Activated CD4-positive, alpha-beta T cell treated with anti-CD3 and anti-CD28 coated beads, Interleukin-2, amount 10 ng/mL, durations not matched to agents 7 days and 5 days (primary cell): ENCODE data around the gene RNASEL. TPM values are rescaled to one million over a fixed set of nuclear protein-coding genes. Genes with fewer than 3 reads are reported as not detected.
"Not testable (repeated sequence)": the region's sequence is repeated elsewhere in the genome, so short reads cannot be mapped to it uniquely, and the experiment has no call there.

Source experiments
- CTCF ChIA-PET: fragments of 350-600 bp; sonication (Branson Sonifier 250); formaldehyde crosslinking; loops from one replicate; lab custom pipeline; 2021; ENCODE audit warnings: antibody characterized with exemption; lab: Charles Lee
- POLR2A ChIA-PET: fragments of 350-600 bp; sonication (Branson Sonifier 250); formaldehyde crosslinking; loops from one replicate; lab custom pipeline; 2021; ENCODE audit warnings: antibody characterized with exemption; lab: Charles Lee
- DNase-seq: peaks from one replicate; pipeline ENCODE4 v3.0.0-alpha.2; 2020
- H3K27ac Mint-ChIP-seq: one replicate; pipeline ENCODE4 v1.8.0; 2021; ENCODE audit warnings: mild to moderate bottlenecking, moderate library complexity, mixed read lengths
- H3K27me3 Mint-ChIP-seq: one replicate; pipeline ENCODE4 v1.8.0; 2021; ENCODE audit warnings: mixed read lengths
- H3K36me3 Mint-ChIP-seq: one replicate; pipeline ENCODE4 v1.8.0; 2021; ENCODE audit warnings: low read depth, mixed read lengths
- H3K4me1 Mint-ChIP-seq: one replicate; pipeline ENCODE4 v1.8.0; 2021; ENCODE audit warnings: mixed read lengths
- H3K4me3 Mint-ChIP-seq: one replicate; pipeline ENCODE4 v1.8.0; 2021; ENCODE audit warnings: mild to moderate bottlenecking, moderate library complexity, mixed read lengths
- H3K9me3 Mint-ChIP-seq: one replicate; pipeline ENCODE4 v1.8.0; 2021; ENCODE audit warnings: mixed read lengths
- total RNA-seq, 2 experiments: library from RNA; stranded (reverse); gene quantifications; one replicate each; pipeline ENCODE4 v1.2.3, GENCODE V29; 2021

The RNASEL gene
- total RNA-seq, 2 experiments from 2014 or later, result 6.7 to 7.3 TPM

- Mint-ChIP-seq H3K36me3 (no peaks in the 10 kb centered on the region), H3K27me3 (peaks cover 10% of the 10 kb centered on the region), H3K4me3 (no peak overlapping the region), H3K9me3 (no peaks in the 10 kb centered on the region), H3K27ac (no peak overlapping the region), H3K4me1 (no peaks in the 10 kb centered on the region)
- no peak for DNase-seq
- POLR2A ChIA-PET, result no interaction called here
- CTCF ChIA-PET, result no interaction called here
These were observed 23.5 kb downstream of the RNASEL start for GRCh38 chr1:182565537-182565936.

GRCh38 chr1:182564406-182565004 lies 24.6 kb downstream of the RNASEL start:
- ChIA-PET CTCF (no interaction called here), POLR2A (no interaction called here)
- Mint-ChIP-seq H3K4me3 (no peak overlapping the region), H3K9me3 (no peaks in the 10 kb centered on the region), H3K4me1 (no peaks in the 10 kb centered on the region), H3K27ac (no peak overlapping the region), H3K36me3 (no peaks in the 10 kb centered on the region), H3K27me3 (peaks cover 10% of the 10 kb centered on the region)
- no peak for DNase-seq

GRCh38 chr1:182563095-182563494 lies 26.0 kb downstream of the RNASEL start:
- H3K27ac Mint-ChIP-seq, result no peak overlapping the region
- peaks cover 10% of the 10 kb centered on the region for H3K27me3 Mint-ChIP-seq
- H3K4me1 Mint-ChIP-seq, result no peaks in the 10 kb centered on the region
- no peaks in the 10 kb centered on the region for H3K36me3 Mint-ChIP-seq
- ChIA-PET POLR2A (no interaction called here), CTCF (interaction anchor here (1.2 kb wide), 1 partner anchor 64 kb away, joined by 3 read pairs; no protein-coding TSS in a partner anchor)
- no peak overlapping the region for H3K4me3 Mint-ChIP-seq
- H3K9me3 Mint-ChIP-seq, result no peaks in the 10 kb centered on the region
- DNase-seq, result no peak

- H3K4me3 Mint-ChIP-seq, result no peak overlapping the region
- H3K27ac Mint-ChIP-seq, result no peak overlapping the region
- CTCF ChIA-PET, result no interaction called here
- H3K27me3 Mint-ChIP-seq, result peaks cover 8% of the 10 kb centered on the region
- no peaks in the 10 kb centered on the region for H3K36me3 Mint-ChIP-seq
- H3K9me3 Mint-ChIP-seq, result no peaks in the 10 kb centered on the region
- no peak for DNase-seq
- H3K4me1 Mint-ChIP-seq, result no peaks in the 10 kb centered on the region
- POLR2A ChIA-PET, result no interaction called here
These were observed 27.6 kb downstream of the RNASEL start for GRCh38 chr1:182561456-182561855.

GRCh38 chr1:182560392-182560984 lies 28.6 kb downstream of the RNASEL start:
- no peaks in the 10 kb centered on the region for H3K4me1 Mint-ChIP-seq
- CTCF ChIA-PET, result no interaction called here
- POLR2A ChIA-PET, result no interaction called here
- H3K27ac Mint-ChIP-seq, result no peak overlapping the region
- no peak for DNase-seq
- H3K36me3 Mint-ChIP-seq, result no peaks in the 10 kb centered on the region
- H3K27me3 Mint-ChIP-seq, result peaks cover 8% of the 10 kb centered on the region
- no peaks in the 10 kb centered on the region for H3K9me3 Mint-ChIP-seq
- H3K4me3 Mint-ChIP-seq, result no peak overlapping the region

GRCh38 chr1:182556279-182556678 lies 32.8 kb downstream of the RNASEL start:
- H3K4me1 Mint-ChIP-seq, result no peaks in the 10 kb centered on the region
- POLR2A ChIA-PET, result no interaction called here

GRCh38 chr1:182555493-182555892 lies 33.6 kb downstream of the RNASEL start:
- Mint-ChIP-seq H3K4me3 (no peak overlapping the region), H3K4me1 (no peaks in the 10 kb centered on the region), H3K27ac (no peak overlapping the region), H3K36me3 (no peaks in the 10 kb centered on the region), H3K27me3 (no peaks in the 10 kb centered on the region), H3K9me3 (peaks cover 6% of the 10 kb centered on the region)
- CTCF ChIA-PET, result no interaction called here
- no peak for DNase-seq
- POLR2A ChIA-PET, result no interaction called here

More at GRCh38 chr1:182556279-182556678, 32.8 kb downstream of the RNASEL start:
- CTCF ChIA-PET, result no interaction called here
- Mint-ChIP-seq H3K27ac (no peak overlapping the region), H3K36me3 (no peaks in the 10 kb centered on the region), H3K4me3 (no peak overlapping the region), H3K9me3 (peaks cover 6% of the 10 kb centered on the region), H3K27me3 (no peaks in the 10 kb centered on the region)
- no peak for DNase-seq

- no peaks in the 10 kb centered on the region for H3K4me1 Mint-ChIP-seq
- no peak overlapping the region for H3K4me3 Mint-ChIP-seq
- H3K9me3 Mint-ChIP-seq, result peaks cover 6% of the 10 kb centered on the region
- no peaks in the 10 kb centered on the region for H3K36me3 Mint-ChIP-seq
- POLR2A ChIA-PET, result no interaction called here
- H3K27ac Mint-ChIP-seq, result no peak overlapping the region
- no peaks in the 10 kb centered on the region for H3K27me3 Mint-ChIP-seq
- no peak for DNase-seq
- CTCF ChIA-PET, result interaction anchor here (0.6 kb wide), 1 partner anchor 127 kb away, joined by 3 read pairs; no protein-coding TSS in a partner anchor
These were observed 36.5 kb downstream of the RNASEL start for GRCh38 chr1:182552527-182552926.

- POLR2A ChIA-PET, result no interaction called here
- DNase-seq, result no peak
- CTCF ChIA-PET, result interaction anchor here (1.1 kb wide), 1 partner anchor 469 kb away, joined by 3 read pairs; no protein-coding TSS in a partner anchor
- H3K4me1 Mint-ChIP-seq, result no peaks in the 10 kb centered on the region
- H3K4me3 Mint-ChIP-seq, result no peak overlapping the region
- peaks cover 9% of the 10 kb centered on the region for H3K27me3 Mint-ChIP-seq
- no peaks in the 10 kb centered on the region for H3K36me3 Mint-ChIP-seq
- H3K27ac Mint-ChIP-seq, result no peak overlapping the region
- H3K9me3 Mint-ChIP-seq, result peaks cover 6% of the 10 kb centered on the region
These were observed 39.2 kb downstream of the RNASEL start for GRCh38 chr1:182549811-182550210.

- ChIA-PET CTCF (interaction anchor here (1.1 kb wide), 1 partner anchor 468 kb away, joined by 3 read pairs; no protein-coding TSS in a partner anchor), POLR2A (no interaction called here)
- no peak for DNase-seq
- Mint-ChIP-seq H3K4me3 (no peak overlapping the region), H3K27me3 (peaks cover 13% of the 10 kb centered on the region), H3K36me3 (no peaks in the 10 kb centered on the region), H3K9me3 (peaks cover 6% of the 10 kb centered on the region), H3K27ac (no peak overlapping the region), H3K4me1 (no peaks in the 10 kb centered on the region)
These were observed 39.7 kb downstream of the RNASEL start for GRCh38 chr1:182549346-182549745.

- POLR2A ChIA-PET, result no interaction called here
- H3K4me1 Mint-ChIP-seq, result no peaks in the 10 kb centered on the region
- CTCF ChIA-PET, result no interaction called here
- H3K27me3 Mint-ChIP-seq, result peaks cover 13% of the 10 kb centered on the region
- H3K4me3 Mint-ChIP-seq, result no peak overlapping the region
- no peak overlapping the region for H3K27ac Mint-ChIP-seq
- no peak for DNase-seq
- no peaks in the 10 kb centered on the region for H3K36me3 Mint-ChIP-seq
- peaks cover 2% of the 10 kb centered on the region for H3K9me3 Mint-ChIP-seq
These were observed 55.2 kb downstream of the RNASEL start for GRCh38 chr1:182533896-182534295.

- H3K4me1 Mint-ChIP-seq, H3K4me3 Mint-ChIP-seq, H3K36me3 Mint-ChIP-seq, H3K27ac Mint-ChIP-seq, CTCF ChIA-PET, H3K9me3 Mint-ChIP-seq, POLR2A ChIA-PET, DNase-seq: not testable (repeated sequence)
- peaks cover 12% of the 10 kb centered on the region for H3K27me3 Mint-ChIP-seq
These were observed 60.9 kb downstream of the RNASEL start for GRCh38 chr1:182528206-182528605.

GRCh38 chr1:182527680-182528079 lies 61.4 kb downstream of the RNASEL start:
- Mint-ChIP-seq H3K4me1 (no peaks in the 10 kb centered on the region), H3K4me3 (no peak overlapping the region), H3K36me3 (no peaks in the 10 kb centered on the region), H3K9me3 (peaks cover 8% of the 10 kb centered on the region), H3K27ac (no peak overlapping the region), H3K27me3 (peaks cover 13% of the 10 kb centered on the region)
- DNase-seq, result no peak
- CTCF ChIA-PET, result no interaction called here
- POLR2A ChIA-PET, result no interaction called here
